NK-92 (cell line): Measurements from ENCODE around the gene RELN.
"Not testable (repeated sequence)": the region's sequence is repeated elsewhere in the genome, so short reads cannot be mapped to it uniquely, and the experiment has no call there.

Source experiments
- DNase-seq: peaks from one replicate; lab custom pipeline; 2025; ENCODE audit not compliant: unreplicated experiment; lab: John Stamatoyannopoulos, UW

The RELN gene

DNA sequence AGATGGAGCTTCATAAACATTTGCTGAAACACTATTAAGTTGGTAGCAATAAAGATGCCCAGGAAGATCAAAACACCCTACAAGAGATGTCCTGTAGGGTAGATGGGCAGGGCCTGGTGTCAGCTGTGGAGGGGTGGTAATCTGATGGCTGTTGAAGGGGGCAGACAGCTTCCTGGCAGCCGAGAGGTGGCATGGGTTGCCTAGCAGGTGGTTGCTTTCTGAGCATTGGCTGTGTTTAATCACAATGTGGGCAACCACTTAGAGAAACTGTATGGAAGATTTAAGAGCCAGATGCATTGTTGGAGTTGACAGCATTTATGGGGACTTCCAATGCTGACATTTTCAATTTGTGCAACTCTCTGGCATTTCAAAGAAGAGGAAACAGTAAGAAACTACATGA, 463.5 kb downstream of the RELN start:
- DNase-seq, result no peak

DNA sequence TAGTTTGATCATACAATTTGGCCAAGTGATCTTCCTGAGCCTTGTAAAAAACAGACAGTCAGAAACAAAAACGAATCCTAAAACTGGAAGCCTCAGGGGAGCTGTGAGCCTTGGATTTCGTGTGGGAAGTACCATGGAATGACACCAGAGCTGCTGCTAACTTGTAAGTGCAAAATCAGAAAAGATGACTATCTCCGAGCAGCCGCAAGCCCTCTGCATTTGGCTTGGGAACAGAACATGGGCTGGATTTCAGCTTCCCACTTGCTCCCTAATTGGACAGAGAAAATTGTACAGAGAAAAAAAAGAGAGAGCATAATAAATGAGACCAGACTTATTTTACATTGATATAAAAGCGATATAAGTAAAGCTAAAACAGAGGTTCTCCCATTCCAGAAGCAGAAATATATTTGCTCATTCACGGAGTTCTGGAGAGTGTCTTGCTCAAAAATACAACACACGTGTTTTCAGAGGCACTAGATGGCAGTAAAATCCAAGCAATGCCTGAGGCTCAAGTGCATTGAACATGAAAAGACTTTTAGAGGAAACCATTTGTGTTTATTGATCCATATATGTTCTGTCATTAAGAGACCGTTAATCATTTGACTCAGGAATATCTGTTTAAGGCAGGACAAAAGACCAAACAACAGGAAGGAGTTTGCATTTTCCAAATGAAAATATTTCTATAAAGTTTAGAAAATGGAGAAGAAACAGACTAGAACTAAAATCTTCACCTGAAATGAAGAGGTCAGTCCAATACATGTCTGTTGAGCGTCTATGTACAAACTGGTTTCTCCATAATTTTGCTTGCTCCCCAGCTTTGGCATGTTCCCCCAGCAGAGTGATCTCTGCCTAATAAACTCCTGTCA, 465.2 kb downstream of the RELN start:
- DNase-seq, result no peak

DNA sequence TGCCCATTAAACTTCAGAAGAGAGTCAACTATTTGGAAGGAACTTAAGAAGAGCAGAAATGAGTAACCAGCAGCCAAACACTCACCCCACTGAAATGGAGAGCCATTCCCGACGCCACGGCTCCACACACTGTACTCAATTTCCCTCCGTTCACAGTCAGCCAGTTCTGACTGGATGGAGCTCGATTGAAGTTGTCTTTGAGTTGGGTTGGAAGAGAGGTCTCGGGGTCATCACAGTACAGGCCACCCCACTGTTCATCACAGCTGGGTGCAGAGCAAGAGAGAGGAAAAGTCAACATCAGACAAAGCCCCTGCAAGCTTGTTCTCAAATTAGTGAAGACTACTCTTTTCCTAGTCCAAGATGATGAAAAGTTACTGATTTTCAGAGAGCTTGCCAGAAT, 467.5 kb downstream of the RELN start:
- DNase-seq, result no peak

DNA sequence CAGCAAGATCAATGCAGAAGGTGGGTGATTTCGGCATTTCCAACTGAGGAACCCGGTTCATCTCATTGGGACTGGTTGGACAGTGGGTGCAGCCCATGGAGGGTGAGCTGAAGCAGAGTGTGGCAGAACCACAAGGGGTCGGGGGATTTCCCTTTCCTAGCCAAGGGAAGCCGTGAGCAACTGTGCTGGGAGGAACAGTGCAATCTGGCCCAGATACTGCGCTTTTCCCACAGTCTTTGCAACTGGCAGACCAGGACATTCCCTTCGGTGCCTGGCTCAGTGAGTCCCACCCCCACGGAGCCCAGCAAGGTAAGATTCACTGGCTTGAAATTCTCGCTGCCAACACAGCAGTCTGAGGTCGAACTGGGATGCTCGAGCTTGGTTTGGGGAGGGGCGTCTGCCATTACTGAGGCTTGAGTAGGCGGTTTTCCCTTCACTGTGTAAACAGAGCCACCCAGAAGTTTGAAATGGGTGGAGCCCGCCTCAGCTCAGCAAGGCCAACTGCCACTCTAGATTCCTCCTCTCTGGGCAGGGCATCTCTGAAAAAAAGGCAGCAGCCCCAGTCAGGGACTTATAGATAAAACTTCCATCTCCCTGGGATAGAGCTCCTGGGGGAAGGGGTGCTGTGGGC, 484.8 kb downstream of the RELN start:
- no peak for DNase-seq

DNA sequence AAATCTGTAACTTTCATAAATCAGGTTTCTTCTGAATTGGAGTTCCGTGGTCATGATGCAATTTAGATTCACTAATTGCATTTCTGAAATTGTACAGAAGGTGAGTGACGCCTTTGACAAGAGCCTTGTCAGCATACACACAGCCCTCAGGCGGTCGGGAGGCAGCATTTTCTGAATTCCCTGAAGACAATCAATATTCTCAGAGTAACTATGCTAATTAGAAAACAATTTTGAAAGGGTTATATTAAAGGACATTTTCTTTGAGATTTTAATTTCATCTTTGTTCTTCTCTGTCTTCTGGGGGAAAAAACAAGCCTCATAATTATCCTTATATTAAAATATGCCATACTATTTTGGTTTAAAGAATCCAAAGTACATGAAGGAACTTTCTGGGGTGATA, 488.3 kb downstream of the RELN start:
- no peak for DNase-seq

DNA sequence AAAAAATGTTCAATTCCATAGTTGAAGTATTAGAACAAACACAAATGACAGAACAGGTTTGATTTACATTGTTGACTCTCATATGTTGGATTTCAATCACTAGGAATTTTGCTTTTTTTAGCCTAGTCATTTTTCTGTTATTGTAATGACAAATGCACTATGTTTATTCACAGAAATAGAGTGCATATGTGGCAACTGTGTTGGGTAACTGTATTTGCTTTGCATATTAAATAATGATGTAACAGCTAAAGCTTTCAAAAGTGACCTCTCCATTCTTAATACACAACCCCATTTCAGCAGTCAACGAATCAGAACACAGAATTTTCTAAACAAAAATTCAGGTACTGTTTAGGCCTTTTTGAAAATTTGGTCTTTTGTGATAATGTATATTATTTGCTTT, 489.5 kb downstream of the RELN start:
- no peak for DNase-seq

DNA sequence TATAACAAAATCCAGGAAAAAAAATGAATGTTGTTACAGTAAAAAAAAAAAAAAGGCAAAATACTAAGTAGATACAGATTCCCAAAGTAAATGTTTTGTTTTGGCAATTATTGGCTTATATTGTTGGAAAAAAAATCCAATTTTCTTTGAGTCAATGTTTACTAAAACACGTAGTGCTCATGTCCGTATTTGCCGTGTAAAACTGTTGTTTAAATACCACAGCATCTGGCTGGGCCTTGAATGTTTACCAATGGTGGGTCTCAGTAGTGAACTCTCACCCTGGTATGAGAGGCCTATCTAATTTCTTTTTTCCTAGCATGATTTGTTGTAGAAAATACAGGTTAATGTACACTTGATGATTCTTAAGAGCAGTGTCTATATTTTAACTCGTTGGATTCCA, 502.0 kb downstream of the RELN start:
- DNase-seq, result no peak

DNA sequence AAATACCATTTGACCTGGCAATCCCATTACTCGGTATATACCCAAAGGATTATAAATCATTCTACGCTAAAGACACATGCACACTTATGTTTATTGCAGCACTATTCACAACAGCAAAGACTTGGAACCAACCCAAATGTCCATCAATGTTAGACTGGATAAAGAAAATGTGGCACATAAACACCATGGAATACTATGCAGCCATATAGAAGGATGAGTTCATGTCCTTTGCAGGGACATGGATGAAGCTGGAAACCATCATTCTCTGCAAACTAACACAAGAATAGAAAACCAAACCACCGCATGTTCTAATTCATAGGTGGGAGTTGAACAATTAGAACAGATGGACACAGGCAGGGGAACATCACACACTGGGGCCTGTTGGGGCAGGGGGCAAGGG, 502.6 kb downstream of the RELN start:
- DNase-seq, result not testable (repeated sequence)

DNA sequence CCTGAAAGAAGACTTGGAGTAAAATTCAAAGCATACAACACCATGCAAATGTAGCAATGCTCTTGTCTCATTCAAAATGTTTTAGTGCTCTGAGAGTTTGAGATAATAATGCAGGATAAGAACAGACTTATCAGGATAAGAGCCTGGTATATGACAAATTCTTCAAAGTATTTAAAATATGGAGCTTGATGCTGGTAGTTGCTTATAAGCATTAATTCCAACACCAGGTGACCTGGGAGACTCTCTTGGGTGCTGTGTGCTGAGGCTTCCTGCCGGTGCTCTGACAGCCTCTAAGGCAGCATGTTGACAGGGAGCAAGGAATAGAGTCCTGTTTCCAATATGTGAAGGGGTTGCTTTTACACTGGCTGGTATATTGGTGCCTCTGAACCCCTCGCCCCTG, 508.7 kb downstream of the RELN start:
- no peak for DNase-seq

DNA sequence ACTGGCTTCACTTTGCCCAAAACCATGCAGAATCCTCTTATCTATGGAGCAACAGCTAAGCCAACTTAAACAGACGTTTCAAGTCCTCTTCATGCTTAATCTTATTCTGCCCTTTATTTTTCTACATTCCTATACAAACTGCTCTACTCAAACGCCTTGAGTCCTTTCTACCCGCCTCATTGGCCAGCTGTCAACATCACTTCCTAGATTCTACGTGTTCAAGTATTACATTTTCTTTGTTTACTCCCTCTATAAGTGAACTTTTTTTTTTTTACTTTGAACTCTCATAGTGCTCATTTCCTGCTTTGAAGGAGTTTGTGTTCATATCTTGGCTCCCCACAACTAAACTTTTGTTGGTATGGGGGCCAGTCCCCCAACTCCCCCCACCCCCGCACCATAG, 514.5 kb downstream of the RELN start:
- no peak for DNase-seq

DNA sequence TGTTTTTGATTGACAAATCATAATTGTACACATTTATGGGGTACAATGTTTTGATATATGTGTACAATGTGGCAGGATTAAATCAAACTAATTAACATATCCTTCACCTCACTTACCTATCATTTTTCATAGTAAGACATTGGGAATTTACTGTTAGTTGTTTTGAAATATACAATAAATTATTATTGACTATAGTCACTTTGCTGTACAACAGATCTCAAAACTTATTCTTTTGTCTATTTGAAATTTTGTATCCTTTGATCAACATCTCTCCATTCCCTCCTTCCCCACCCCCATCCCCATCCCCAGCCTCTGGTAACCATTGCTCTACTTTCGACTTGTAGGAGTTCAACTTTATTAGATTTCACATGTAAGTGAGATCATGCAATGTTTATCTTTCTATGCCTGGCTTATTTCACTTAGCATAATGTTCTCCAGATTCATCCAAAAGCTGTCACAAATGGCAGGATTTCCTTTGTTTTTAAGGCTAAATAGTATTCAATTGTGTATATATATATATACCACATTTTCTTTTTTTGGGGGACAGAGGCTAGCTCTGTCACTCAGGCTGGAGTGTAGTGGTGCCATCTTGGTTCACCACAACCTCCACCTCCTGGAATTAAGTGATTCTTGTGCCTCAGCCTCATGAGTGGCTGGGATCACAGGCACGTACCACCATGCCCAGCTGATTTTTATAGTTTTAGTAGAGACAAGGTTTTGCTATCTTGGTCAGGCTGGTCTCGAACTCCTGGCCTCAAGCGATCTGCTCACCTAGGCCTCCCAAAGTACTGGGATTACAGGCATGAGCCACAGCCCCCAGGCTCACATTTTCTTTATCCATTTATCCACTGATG, 520.1 kb downstream of the RELN start:
- no peak for DNase-seq

DNA sequence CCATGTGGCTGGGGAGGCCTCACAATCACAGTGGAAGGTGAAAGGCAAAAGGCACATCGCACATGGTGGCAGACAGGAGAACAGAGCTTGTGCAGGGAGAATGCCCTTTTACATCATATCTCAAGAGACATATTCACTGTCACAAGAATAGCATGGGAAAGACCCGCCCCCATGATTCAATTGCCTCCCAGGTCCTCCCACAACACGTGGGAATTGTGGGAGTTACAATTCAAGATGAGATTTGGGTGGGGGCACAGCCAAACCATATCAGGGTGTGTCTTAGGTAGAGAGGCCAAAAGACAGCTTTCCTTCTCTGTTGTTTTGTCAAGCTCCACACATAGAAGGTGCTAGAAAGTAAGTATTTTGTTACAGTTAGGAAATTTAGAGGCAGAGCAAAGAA, 522.6 kb downstream of the RELN start:
- DNase-seq, result no peak

DNA sequence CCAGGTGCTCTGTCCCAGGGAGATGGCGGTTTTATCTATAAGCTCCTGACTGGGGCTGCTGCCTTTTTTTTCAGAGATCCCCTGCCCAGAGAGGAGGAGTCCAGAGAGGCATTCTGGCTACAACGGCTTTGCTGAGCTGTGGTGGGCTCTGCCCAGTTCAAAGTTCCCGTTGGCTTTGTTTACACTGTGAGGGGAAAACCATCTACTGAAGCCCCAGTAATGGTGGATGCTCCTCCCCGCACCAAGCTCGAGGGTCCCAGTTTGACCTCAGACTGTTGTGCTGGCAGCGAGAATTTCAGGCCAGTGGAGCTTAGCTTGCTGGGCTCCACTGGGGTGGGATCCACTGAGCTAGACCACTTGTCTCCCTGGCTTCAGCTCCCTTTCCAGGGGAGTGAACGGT, 527.1 kb downstream of the RELN start:
- DNase-seq, result no peak

DNA sequence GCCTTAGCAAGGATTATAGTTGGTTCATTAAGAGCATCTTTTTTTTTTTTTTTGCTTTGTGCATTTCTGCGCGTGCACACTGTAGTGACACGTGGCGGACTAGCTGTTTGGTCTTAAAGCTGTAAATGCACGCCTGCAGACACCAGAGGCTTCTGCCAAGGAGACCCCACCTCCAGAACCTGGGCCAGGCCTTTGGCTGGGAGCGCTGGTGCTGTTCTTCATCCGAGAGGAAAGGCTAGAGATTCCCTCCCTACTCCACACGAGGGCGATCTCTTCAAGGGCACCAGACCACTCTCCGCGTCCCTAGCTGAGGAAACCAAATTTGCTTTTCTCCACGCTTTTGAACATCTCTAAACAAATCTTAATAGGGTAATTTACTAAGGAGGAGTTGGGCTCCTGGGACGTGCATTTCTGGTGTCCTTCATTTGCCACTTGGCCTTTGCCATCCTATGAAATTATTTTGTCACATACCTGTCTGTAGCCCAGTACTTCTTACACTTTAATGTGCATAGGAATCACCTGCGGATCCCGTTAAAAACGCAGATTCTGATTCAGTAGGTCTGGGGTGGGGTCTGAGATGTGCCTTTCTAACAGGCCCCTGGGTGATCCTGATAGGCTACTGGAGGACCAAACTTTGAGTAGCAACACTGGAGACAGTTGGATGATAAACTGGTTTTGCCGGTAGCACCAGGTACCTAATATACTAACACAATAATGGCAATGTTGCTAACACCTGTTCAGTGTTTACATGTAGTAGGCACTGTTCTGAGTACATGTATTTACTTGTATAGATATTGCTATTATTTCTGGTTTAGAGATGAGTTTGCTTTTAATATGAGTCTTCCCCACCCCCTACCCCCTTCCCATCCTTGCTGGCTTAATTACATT, 542.1 kb downstream of the RELN start:
- no peak for DNase-seq

DNA sequence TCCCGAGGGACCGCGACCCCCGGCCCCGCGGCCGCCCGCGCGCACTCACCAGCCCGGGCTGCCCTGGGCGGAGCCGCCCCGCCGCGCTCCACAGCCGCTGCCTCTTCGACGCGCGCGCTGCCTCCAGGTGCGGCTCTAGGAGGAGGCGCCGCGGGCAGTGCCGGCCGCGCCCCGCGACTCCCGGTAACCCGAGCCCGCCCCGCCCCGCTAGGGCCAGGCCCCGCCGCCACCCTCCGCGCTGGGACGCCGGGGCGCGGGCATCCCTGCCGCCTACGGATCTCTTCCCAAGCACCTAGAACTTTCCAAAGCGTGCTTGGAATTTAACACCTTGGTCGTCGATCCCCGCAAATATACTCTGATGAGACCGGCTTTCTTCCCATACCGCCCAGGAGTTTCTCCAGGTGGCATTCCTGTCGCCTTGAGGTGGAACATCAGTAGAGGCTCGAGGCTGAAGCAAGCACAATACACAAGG, 543.4 kb downstream of the RELN start, which contains the start of gene SLC26A5:
TSS of gene SLC26A5 (minus strand) at position 159 of the 472 bp plus-strand sequence. CDS start 24,693 bp downstream, outside the sequence.
- DNase-seq, result no peak

DNA sequence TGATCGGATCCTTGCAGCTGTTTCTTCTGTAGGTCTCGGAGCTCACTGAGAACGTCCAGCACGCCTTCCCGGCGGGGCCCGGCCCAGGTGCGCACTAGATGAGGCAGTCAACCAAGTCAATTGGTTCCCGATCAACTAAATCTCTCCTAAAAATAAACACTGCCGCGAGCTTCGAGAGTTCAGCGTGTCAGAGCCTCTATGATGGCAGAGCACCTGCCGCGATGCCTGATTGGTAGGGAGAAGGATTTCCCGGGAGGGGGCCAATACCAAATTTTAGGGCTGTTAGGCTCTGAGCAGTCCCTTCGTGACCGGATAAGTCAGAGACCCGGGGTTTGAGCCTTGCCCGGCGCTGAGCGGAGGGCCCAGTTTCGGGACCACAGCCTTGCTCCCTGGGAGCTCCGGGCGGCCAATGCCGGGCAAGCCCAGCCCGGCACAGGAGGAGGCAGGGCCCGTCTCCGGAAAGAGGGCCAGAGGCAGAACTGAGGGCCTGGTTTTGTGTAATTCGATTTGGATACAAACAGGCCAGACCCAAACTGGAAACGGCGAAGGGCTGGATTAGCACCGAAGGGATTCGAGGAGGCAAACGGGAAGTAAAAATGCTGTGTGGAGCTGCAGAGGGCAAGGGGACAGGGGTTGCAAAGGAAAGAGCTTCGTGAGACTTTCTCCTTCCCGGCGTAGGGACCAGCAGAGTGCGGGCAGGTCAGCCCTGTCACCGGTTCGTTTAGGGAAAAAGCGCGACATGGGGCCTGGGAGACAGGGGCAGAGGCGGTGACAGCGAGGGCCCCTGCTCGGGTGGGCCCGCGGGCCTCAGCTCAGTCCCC, 544.0 kb downstream of the RELN start:
- DNase-seq, result no peak

DNA sequence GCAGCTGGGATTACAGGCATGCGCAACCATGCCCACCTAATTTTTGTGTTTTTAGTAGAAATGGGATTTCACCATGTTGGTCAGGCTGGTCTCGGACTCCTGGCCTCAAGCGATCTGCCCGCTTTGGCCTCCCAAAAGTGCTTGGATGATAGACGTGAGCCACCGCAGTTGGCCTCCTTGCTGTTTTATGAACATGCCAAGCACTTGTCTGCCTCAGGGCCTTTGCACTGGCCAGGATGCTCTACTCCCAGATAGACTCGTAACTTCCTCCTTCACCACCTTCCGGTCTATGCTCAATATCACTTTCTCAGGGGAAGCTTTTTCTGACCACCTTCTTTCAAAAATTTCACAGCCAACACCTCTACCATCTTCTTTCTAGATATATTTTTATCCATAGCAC, 549.8 kb downstream of the RELN start:
- DNase-seq, result no peak

DNA sequence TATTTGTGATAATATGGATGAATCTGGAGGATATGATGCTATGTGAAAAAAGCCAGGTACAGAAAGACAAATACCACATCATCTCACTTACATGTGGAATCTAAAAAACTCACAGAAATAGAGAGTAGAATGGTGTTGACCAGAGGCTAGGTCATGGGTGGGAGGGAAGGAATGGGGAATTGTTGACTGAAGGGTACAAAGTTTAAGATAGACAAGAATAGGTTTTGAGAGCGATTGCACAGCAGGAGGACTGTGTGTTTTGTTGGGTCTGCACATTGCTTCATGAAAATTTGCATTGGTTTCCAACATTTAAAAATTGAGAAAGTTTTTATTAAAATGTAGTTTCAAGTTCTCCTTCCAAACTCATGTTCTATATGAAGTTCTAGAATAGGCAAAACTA, 551.8 kb downstream of the RELN start:
- no peak for DNase-seq

DNA sequence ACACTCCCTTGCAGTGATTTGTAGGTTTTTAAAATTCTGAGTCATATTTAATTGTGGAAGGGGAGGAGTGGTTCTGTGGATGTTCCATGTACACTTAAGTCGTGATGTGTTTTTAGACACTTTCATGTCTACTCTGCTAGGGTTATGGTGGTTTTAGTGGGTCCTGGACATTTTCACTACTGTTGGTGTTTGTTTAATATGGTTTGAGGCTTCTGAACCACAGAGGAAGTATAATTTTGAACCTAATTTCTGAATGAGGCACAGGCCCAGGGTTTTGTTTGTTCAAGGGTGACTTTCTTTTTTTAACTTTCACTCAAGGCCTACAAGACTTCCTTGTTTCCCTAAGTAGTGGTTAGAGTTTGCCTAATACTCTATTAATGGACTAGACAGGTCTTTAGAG, 556.7 kb downstream of the RELN start:
- DNase-seq, result no peak

DNA sequence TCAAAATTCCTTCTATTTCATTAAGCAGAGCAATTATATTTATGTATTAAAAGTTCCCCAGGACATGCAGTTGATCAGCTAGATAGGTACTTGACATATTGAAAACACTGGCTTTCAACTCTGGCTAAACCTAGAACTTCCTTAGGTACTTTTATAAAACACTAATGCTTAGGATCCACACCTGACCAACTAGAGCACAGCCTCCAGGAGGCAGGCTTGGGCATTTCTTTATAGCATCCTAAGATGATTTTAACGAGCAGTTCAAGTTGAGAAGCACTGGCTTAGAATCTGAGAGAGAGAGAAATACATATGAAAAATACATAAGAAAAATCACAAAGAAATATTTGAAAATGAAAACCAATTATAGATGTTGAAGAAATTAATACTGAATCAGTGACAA, 564.3 kb downstream of the RELN start:
- DNase-seq, result no peak
